ENCODE results near the gene PRRC2A.

GRCh38 chr6:31665501-31666336 is 45.2 kb downstream of the PRRC2A start, which contains the start of gene CSNK2B:
- TF ChIP-seq, protein P1, sequence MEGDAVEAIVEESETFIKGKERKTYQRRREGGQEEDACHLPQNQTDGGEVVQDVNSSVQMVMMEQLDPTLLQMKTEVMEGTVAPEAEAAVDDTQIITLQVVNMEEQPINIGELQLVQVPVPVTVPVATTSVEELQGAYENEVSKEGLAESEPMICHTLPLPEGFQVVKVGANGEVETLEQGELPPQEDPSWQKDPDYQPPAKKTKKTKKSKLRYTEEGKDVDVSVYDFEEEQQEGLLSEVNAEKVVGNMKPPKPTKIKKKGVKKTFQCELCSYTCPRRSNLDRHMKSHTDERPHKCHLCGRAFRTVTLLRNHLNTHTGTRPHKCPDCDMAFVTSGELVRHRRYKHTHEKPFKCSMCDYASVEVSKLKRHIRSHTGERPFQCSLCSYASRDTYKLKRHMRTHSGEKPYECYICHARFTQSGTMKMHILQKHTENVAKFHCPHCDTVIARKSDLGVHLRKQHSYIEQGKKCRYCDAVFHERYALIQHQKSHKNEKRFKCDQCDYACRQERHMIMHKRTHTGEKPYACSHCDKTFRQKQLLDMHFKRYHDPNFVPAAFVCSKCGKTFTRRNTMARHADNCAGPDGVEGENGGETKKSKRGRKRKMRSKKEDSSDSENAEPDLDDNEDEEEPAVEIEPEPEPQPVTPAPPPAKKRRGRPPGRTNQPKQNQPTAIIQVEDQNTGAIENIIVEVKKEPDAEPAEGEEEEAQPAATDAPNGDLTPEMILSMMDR (IDR thresholded peaks at IDR 0.05) = peak in 4 of 12 donors; percentile 18 to 41 (median 34)
- peak in 1 of 2 donors; percentile 56 for TF ChIP-seq POLR2A (IDR thresholded peaks at IDR 0.05)
